Mucosa of descending colon (tissue), 3 donors: Measurements from ENCODE around the gene DRC7. TPM values are rescaled to one million over a fixed set of nuclear protein-coding genes. Genes with fewer than 3 reads are reported as not detected.

Experiments
- microRNA-seq: library from miRNA; unstranded; fragments of <30 nt; microRNA quantifications from one replicate; pipeline ENCODE4, GENCODE V29; 2019
- total RNA-seq, 3 donors: library from RNA; stranded (reverse); fragmentation: NEBNext Ultra II Directional in 2 of 3; extraction: Animal tissue kit (Norgen Biotek cat#: 25700) in 2 of 3; gene quantifications; one replicate each; pipeline versions ENCODE4 v1.2.1 to v1.2.4, GENCODE V29; 2021 to 2023
- donor health status: DM: no; HTN: no; CAD: no; lungs with moderate emphysema.
- donor health status: DM: no; HTN: no; CAD: no.
- donor health status: DM: no; HTN: yes; CAD: no.

Gene DRC7
- total RNA-seq, 3 donors from 2014 or later = not detected

Small RNAs within 50 kb of the gene (microRNA-seq; reads per million reads assigned to microRNA genes)
- gene MIR6772 = not detected

Other genes starting within 250 kb of the DRC7 start
- 10 to 100 TPM; 43.2 to 63.7 (median 53.8) TPM for gene CIAPIN1, start 247.4 kb upstream of the DRC7 start, total RNA-seq
- gene COQ9, start 247.3 kb upstream of the DRC7 start, total RNA-seq = 100 to 1,000 TPM in 2 of 3 donors, 10 to 100 TPM in 1; 98.0 to 147 (median 109) TPM
- gene POLR2C, start 232.1 kb upstream of the DRC7 start, total RNA-seq = 10 to 100 TPM; 50.0 to 51.3 (median 51.0) TPM
- 100 to 1,000 TPM in 2 of 3 donors, 10 to 100 TPM in 1; 68.4 to 143 (median 101) TPM for gene DOK4, start 208.3 kb upstream of the DRC7 start, total RNA-seq
- gene CCDC102A, start 158.2 kb upstream of the DRC7 start, total RNA-seq = 10 to 100 TPM in 1 of 3 donors, 1 to 10 TPM in 2; 1.2 to 16.2 (median 2.5) TPM
- gene ADGRG5, start 152.2 kb upstream of the DRC7 start, total RNA-seq = 1 to 10 TPM in 2 of 3 donors, under 1 TPM in 1; 0.51 to 1.6 (median 1.1) TPM
- gene ADGRG1, start 66.2 kb upstream of the DRC7 start, total RNA-seq = 100 to 1,000 TPM in 1 of 3 donors, 10 to 100 TPM in 2; 37.0 to 104 (median 98.4) TPM
- gene ADGRG3, start 26.5 kb upstream of the DRC7 start, total RNA-seq = 1 to 10 TPM in 2 of 3 donors, under 1 TPM in 1; 0.84 to 3.4 (median 1.8) TPM
- 10 to 100 TPM; 12.8 to 21.1 (median 17.9) TPM for gene KATNB1, start 41.0 kb downstream of the DRC7 start, total RNA-seq
- gene KIFC3, start 107.7 kb downstream of the DRC7 start, total RNA-seq = 10 to 100 TPM in 1 of 3 donors, 1 to 10 TPM in 2; 3.7 to 17.2 (median 8.3) TPM